PC-3 (cell line): Measurements from ENCODE around the gene SLC25A31. TPM values are rescaled to one million over a fixed set of nuclear protein-coding genes. Genes with fewer than 3 reads are reported as not detected.

Experiments
- ATAC-seq: fragments of 200-7000 bp; cut with Tn5 transposase; 2 replicates; pipeline ENCODE4 v1.9.1; 2020; ENCODE audit warnings: mild to moderate bottlenecking, moderate library complexity
- BruUV-seq: library from RNA; stranded (reverse); fragments of 400-500 nt; replicated peaks from 2 replicates; lab custom pipeline; 2021; lab: Mats Ljungman, UMichigan
- CTCF ChIA-PET: fragments of 300-600 bp; sonication (Branson Sonifier 250); formaldehyde crosslinking; loops from one replicate; lab custom pipeline; 2022; ENCODE audit warnings: antibody characterized with exemption; lab: Charles Lee
- POLR2A ChIA-PET: fragments of 300-600 bp; sonication (Branson Sonifier 250); formaldehyde crosslinking; loops from one replicate; lab custom pipeline; 2022; ENCODE audit warnings: antibody characterized with exemption; ENCODE audit not compliant: unreplicated experiment; lab: Charles Lee
- DNase-seq: peaks from one replicate; pipeline ENCODE4 v3.0.0-alpha.2; 2015
- H2AFZ ChIP-seq: fragments of 300-600 bp; sonication (generic); 2 replicates; pipeline ENCODE4 v1.6.0; 2016; ENCODE audit warnings: antibody characterized with exemption, low read length
- H3F3A ChIP-seq: fragments of 300-600 bp; sonication (generic); one replicate; pipeline ENCODE4 v1.6.0; 2017; ENCODE audit warnings: antibody characterized with exemption, low read length, control low read depth, mild to moderate bottlenecking; ENCODE audit not compliant: unreplicated experiment
- H3K27ac ChIP-seq: fragments of 300-600 bp; sonication (generic); 2 replicates; pipeline ENCODE4 v1.5.1; 2016; ENCODE audit warnings: mild to moderate bottlenecking, low read length
- H3K27me3 ChIP-seq: fragments of 300-600 bp; sonication (generic); 2 replicates; pipeline ENCODE4 v1.6.1; 2016; ENCODE audit warnings: low read length, mixed read lengths
- H3K36me3 ChIP-seq: fragments of 300-600 bp; sonication (generic); 2 replicates; pipeline ENCODE4 v1.6.1; 2016; ENCODE audit warnings: low read depth, mixed run types, low read length, mixed read lengths
- H3K4me1 ChIP-seq: fragments of 300-600 bp; sonication (generic); 2 replicates; pipeline ENCODE4 v1.5.1; 2016; ENCODE audit warnings: low read length; ENCODE audit not compliant: insufficient read depth
- H3K4me2 ChIP-seq: fragments of 300-600 bp; sonication (generic); 2 replicates; pipeline ENCODE4 v1.6.0; 2016; ENCODE audit warnings: low read length
- H3K4me3 ChIP-seq: fragments of 300-600 bp; sonication (generic); 2 replicates; pipeline ENCODE4 v1.5.1; 2016; ENCODE audit warnings: mild to moderate bottlenecking, low read length, mixed read lengths
- H3K79me2 ChIP-seq: fragments of 300-600 bp; sonication (generic); 2 replicates; pipeline ENCODE4 v1.6.1; 2017; ENCODE audit warnings: low read length, mixed read lengths
- H3K9ac ChIP-seq: fragments of 300-600 bp; sonication (generic); 2 replicates; pipeline ENCODE4 v1.6.0; 2016; ENCODE audit warnings: mild to moderate bottlenecking, low read length
- H3K9me2 ChIP-seq: fragments of 300-600 bp; sonication (generic); replicated peaks from 2 replicates; pipeline ENCODE4 v1.6.1; 2016; ENCODE audit warnings: mixed run types, low read length, mixed read lengths
- H3K9me3 ChIP-seq: fragments of 300-600 bp; sonication (generic); 2 replicates; pipeline ENCODE4 v1.6.1; 2016; ENCODE audit warnings: low read length, mixed read lengths
- H4K20me1 ChIP-seq: fragments of 300-600 bp; sonication (generic); 2 replicates; pipeline ENCODE4 v1.6.1; 2016; ENCODE audit warnings: low read length, mixed read lengths
- EZH2 ChIP-seq: fragments of 300-600 bp; sonication (generic); IDR thresholded peaks from one replicate; pipeline ENCODE4 v1.6.1; 2017; ENCODE audit warnings: antibody characterized with exemption, mild to moderate bottlenecking, low read length; ENCODE audit not compliant: unreplicated experiment
- EZH2phosphoT487 ChIP-seq: fragments of 300-600 bp; sonication (generic); IDR thresholded peaks from 2 replicates; pipeline ENCODE4 v1.6.1; 2018; ENCODE audit warnings: mild to moderate bottlenecking, antibody characterized with exemption, low read length, borderline replicate concordance
- intact Hi-C: fragments of 100-400 bp; cut with micrococcal nuclease; formaldehyde crosslinking; loops from 2 replicates; pipeline ENCODE4 v1.9.0; 2023
- total RNA-seq: library from RNA; depleted of rRNA; stranded (reverse); fragments of >200 nt; gene quantifications from 2 replicates; pipeline ENCODE4 v1.2.3, GENCODE V29; 2014
- TF ChIP-seq, protein P1 (sequence below): fragments of 300-600 bp; sonication (generic); conservative IDR thresholded peaks from 2 replicates; pipeline ENCODE4 v1.5.1; 2017; ENCODE audit warnings: antibody characterized with exemption, low read depth, mild to moderate bottlenecking, low read length

The SLC25A31 gene
- total RNA-seq, 1 experiment from 2014 or later: not detected

DNA sequence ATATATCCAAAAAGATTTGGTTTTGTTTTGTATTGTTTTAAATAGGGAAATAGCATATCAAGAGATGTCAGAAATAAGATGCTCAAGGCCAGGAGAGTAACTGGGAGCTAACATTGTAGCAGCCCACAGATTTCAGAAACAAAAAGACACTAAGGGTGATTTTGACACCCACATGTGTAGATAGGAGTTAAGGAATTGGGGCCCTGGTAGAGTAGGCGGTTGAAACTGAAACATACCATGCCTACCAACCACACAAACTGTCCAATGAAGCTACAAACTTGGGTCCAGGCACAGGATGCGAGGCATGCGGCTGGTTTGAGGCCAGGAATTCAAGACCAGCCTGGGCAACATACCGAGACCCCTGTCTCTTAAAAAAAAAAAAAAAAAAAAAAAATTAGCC, 45.6 kb downstream of the SLC25A31 start:
- Histone ChIP-seq H3K4me2 (no peak overlapping the region), H3K9me2 (no peaks in the 10 kb centered on the region), H3K27me3 (no peaks in the 10 kb centered on the region), H2AFZ (no peak overlapping the region), H3F3A (no peaks in the 10 kb centered on the region), H3K9ac (no peak overlapping the region), H3K4me1 (no peaks in the 10 kb centered on the region), H3K36me3 (no peaks in the 10 kb centered on the region), H3K79me2 (no peaks in the 10 kb centered on the region), H3K9me3 (no peaks in the 10 kb centered on the region), H4K20me1 (no peaks in the 10 kb centered on the region), H3K27ac (no peak overlapping the region), H3K4me3 (no peak overlapping the region)
- intact Hi-C loops: no loop called here
- no peak for DNase-seq
- POLR2A ChIA-PET: no interaction called here
- TF ChIP-seq, protein P1, sequence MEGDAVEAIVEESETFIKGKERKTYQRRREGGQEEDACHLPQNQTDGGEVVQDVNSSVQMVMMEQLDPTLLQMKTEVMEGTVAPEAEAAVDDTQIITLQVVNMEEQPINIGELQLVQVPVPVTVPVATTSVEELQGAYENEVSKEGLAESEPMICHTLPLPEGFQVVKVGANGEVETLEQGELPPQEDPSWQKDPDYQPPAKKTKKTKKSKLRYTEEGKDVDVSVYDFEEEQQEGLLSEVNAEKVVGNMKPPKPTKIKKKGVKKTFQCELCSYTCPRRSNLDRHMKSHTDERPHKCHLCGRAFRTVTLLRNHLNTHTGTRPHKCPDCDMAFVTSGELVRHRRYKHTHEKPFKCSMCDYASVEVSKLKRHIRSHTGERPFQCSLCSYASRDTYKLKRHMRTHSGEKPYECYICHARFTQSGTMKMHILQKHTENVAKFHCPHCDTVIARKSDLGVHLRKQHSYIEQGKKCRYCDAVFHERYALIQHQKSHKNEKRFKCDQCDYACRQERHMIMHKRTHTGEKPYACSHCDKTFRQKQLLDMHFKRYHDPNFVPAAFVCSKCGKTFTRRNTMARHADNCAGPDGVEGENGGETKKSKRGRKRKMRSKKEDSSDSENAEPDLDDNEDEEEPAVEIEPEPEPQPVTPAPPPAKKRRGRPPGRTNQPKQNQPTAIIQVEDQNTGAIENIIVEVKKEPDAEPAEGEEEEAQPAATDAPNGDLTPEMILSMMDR: no peak
- no peak for TF ChIP-seq EZH2phosphoT487
- TF ChIP-seq EZH2: no peak
- BruUV-seq: no TSS peak
- ATAC-seq: no peak
- CTCF ChIA-PET: no interaction called here

DNA sequence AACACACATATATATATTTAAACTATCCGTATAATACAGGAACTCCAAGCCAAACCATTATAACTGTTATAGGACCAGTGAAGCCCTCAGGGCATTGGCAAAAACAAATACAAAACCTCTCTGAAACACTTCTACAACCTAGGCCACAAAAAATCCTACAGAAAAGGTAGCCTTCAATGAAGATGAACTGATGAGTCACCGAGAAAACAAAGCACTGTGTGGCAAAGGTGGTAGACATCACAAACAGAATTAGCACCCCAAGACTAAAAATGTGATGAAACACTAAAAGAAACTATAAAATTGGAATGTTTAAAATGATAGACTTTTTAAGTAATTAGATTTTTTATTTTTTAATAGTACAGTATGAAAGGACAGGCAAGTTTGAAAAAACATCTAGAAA, 46.4 kb downstream of the SLC25A31 start:
- BruUV-seq: no TSS peak
- H3K27ac ChIP-seq: no peak overlapping the region
- H3K36me3 ChIP-seq: no peaks in the 10 kb centered on the region
- TF ChIP-seq EZH2phosphoT487: no peak
- no peak for TF ChIP-seq EZH2
- TF ChIP-seq, protein P1: no peak
- intact Hi-C loops: no loop called here
- H3K4me1 ChIP-seq: no peaks in the 10 kb centered on the region
- no peaks in the 10 kb centered on the region for H3K9me2 ChIP-seq
- CTCF ChIA-PET: no interaction called here
- H3K9me3 ChIP-seq: no peaks in the 10 kb centered on the region
- no peaks in the 10 kb centered on the region for H3K27me3 ChIP-seq
- H3K4me3 ChIP-seq: no peak overlapping the region
- DNase-seq (peak; percentile 33), ATAC-seq (no peak)
- H2AFZ ChIP-seq: no peak overlapping the region
- no peaks in the 10 kb centered on the region for H3F3A ChIP-seq
- no peak overlapping the region for H3K9ac ChIP-seq
- no peaks in the 10 kb centered on the region for H3K79me2 ChIP-seq
- no peak overlapping the region for H3K4me2 ChIP-seq
- H4K20me1 ChIP-seq: no peaks in the 10 kb centered on the region
- POLR2A ChIA-PET: no interaction called here

DNA sequence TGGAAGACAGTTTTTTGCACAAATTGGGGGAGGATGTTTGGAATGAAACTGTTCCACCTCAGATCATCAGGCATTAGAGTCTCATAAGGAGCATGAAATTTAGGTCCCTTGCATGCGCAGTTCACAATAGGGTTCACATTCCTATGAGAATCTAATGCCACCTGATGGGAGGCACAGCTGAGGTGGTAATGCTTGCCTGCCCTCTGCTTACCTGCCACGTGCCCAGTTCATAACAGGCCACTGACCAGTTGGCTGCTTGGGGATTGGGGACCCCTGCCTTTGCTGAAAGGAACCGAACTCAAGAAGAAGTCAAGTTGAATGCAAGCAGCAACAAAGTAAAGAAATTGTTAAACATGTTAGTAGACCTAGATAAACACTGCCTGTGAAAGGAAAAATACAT, 47.3 kb downstream of the SLC25A31 start:
- Histone ChIP-seq H3K4me1 (no peaks in the 10 kb centered on the region), H3K27me3 (no peaks in the 10 kb centered on the region), H4K20me1 (no peaks in the 10 kb centered on the region), H2AFZ (no peak overlapping the region), H3K4me2 (no peak overlapping the region), H3K79me2 (peaks cover 2% of the 10 kb centered on the region), H3K9ac (no peak overlapping the region), H3F3A (no peaks in the 10 kb centered on the region), H3K9me2 (no peaks in the 10 kb centered on the region), H3K36me3 (no peaks in the 10 kb centered on the region), H3K4me3 (no peak overlapping the region), H3K9me3 (no peaks in the 10 kb centered on the region), H3K27ac (no peak overlapping the region)
- intact Hi-C loops: no loop called here
- ATAC-seq (no peak), DNase-seq (no peak)
- POLR2A ChIA-PET: no interaction called here
- CTCF ChIA-PET: no interaction called here
- no TSS peak for BruUV-seq
- no peak for TF ChIP-seq EZH2phosphoT487
- no peak for TF ChIP-seq EZH2
- TF ChIP-seq, protein P1: no peak
